Thyroid gland (tissue), 4 donors: Measurements from ENCODE around the gene ANKRD27. TPM values are rescaled to one million over a fixed set of nuclear protein-coding genes. Genes with fewer than 3 reads are reported as not detected.

Experiments used
- DNase-seq, 2 donors: peaks; one replicate each; pipeline ENCODE4 v3.0.0-alpha.2; 2019
- H3K27ac ChIP-seq, 3 donors: fragments of 200-600 bp; sonication (generic); 1 replicate in 2 of 3; 2 replicates in 1 of 3; pipeline ENCODE4 v1.5.1; 2016 to 2019; ENCODE audit warnings: mild to moderate bottlenecking in 1 of 3, moderate library complexity in 1 of 3
- H3K27me3 ChIP-seq: fragments of 200-600 bp; sonication (generic); one replicate; pipeline ENCODE4 v1.5.1; 2019
- H3K36me3 ChIP-seq, 2 donors: fragments of 200-600 bp; sonication (generic); one replicate each; pipeline ENCODE4 v1.5.1; 2016 to 2019
- H3K4me1 ChIP-seq, 2 donors: fragments of 200-600 bp; sonication (generic); one replicate each; pipeline ENCODE4 v1.5.1; 2017 to 2019
- H3K4me3 ChIP-seq, 3 donors: fragments of 200-600 bp; sonication (generic); replicated peaks in 1 of 3; 1 replicate in 2 of 3; 2 replicates in 1 of 3; pipeline ENCODE4 v1.5.1; 2016; ENCODE audit warnings: mild to moderate bottlenecking in 1 of 3
- H3K9me3 ChIP-seq: fragments of 200-600 bp; sonication (generic); one replicate; pipeline ENCODE4 v1.5.1; 2017
- POLR2A ChIP-seq, 2 donors: fragments of 450-650 bp; IDR thresholded peaks; one replicate each; pipeline ENCODE4 v1.6.1; 2017; ENCODE audit warnings: antibody characterized with exemption in 2 of 2, mild to moderate bottlenecking in 2 of 2, moderate library complexity in 1 of 2
- WGBS, 2 donors: methylation state at CpG; one replicate each; pipeline ENCODE4 v1.1.5; 2017; 5-methylcytosine and 5-hydroxymethylcytosine counted together
- intact Hi-C: fragments of 100-400 bp; cut with DNase I; formaldehyde crosslinking; loops from one replicate; pipeline ENCODE4 v1.15.1; 2023
- total RNA-seq, 4 donors: library from RNA; depleted of rRNA; stranded (reverse); fragments of >200 nt; gene quantifications; one replicate each; pipeline ENCODE4 v1.2.3, GENCODE V29; 2016
- TF ChIP-seq, protein P1 (sequence below), 6 experiments: fragments of 200-600 bp in 3 of 6; fragments of 450-650 bp in 3 of 6; sonication (generic) in 3 of 6; IDR thresholded peaks; one replicate each; pipeline ENCODE4 v1.5.1; 2016 to 2019; ENCODE audit warnings: antibody characterized with exemption in 6 of 6, mild to moderate bottlenecking in 2 of 6, inconsistent platforms in 1 of 6, moderate library complexity in 1 of 6

The ANKRD27 gene
- 10 to 100 TPM; 29.7 to 64.8 (median 48.7) TPM for total RNA-seq

DNA sequence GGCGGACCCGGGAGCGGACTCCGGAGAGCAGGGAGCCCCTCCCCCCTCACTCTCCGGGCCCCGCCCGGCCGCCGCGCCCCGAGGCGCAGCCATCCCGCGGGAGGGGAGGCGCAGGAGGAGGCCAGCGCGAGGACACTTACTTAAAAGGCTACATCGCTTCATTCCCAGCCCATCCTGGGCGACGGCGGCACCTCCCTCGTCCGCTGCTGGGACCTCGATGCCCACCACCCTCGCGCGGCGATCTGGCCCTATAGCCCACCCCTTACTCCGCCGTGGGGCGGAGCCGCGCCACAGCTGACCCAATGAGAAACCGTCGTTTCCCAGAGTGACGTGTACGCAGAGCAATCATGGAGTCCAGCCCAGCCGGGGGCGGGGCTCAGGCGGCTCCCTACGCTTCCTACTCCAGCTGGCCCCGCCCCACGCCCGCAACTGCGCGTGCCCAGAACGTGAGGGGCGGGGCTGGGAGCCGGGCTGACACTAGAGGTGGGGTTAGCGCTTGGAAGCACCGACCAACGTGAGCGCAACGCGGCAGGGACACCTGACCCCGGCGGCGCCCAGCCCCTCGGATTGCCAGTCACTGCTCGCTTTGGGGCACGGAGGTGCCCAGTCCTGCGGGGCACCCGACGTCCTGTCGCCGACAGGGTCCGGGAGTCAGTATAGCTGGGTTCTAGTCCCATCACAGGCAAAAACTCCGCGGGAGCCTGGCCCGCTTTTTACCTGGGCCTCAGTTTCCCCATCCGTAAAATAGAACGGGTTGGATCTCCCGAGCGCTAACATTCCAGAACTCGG is at the start of gene ANKRD27:
TSS of gene ANKRD27 (minus strand) at position 250 of the 789 bp plus-strand sequence. CDS start 16,165 bp downstream, outside the sequence.
- intact Hi-C loops: loop anchor here (10.0 kb wide), 1 partner anchor 90 kb away; the partner anchor contains the start of gene PDCD5
- peak in 1 of 2 donors; percentile 83 for TF ChIP-seq POLR2A (IDR thresholded peaks at IDR 0.05)
- TF ChIP-seq, protein P1, sequence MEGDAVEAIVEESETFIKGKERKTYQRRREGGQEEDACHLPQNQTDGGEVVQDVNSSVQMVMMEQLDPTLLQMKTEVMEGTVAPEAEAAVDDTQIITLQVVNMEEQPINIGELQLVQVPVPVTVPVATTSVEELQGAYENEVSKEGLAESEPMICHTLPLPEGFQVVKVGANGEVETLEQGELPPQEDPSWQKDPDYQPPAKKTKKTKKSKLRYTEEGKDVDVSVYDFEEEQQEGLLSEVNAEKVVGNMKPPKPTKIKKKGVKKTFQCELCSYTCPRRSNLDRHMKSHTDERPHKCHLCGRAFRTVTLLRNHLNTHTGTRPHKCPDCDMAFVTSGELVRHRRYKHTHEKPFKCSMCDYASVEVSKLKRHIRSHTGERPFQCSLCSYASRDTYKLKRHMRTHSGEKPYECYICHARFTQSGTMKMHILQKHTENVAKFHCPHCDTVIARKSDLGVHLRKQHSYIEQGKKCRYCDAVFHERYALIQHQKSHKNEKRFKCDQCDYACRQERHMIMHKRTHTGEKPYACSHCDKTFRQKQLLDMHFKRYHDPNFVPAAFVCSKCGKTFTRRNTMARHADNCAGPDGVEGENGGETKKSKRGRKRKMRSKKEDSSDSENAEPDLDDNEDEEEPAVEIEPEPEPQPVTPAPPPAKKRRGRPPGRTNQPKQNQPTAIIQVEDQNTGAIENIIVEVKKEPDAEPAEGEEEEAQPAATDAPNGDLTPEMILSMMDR (IDR thresholded peaks at IDR 0.05): peak in 1 of 6 experiments; percentile 20
- Histone ChIP-seq H3K36me3 (no peaks in the 10 kb centered on the region), H3K27me3 (no peaks in the 10 kb centered on the region), H3K27ac (peak within 1 kb of the TSS; percentile 40 to 82 (median 63)), H3K4me1 (peaks cover 21 to 24% of the 10 kb centered on the region in 2 donors), H3K4me3 (peak within 1 kb of the TSS; percentile 58 to 99 (median 98)), H3K9me3 (no peaks in the 10 kb centered on the region)
- 0 to 1% methylated on average over 10 of the region's 75 CpGs for WGBS, 2 donors
- peak; percentile 98 to 99 for DNase-seq

DNA sequence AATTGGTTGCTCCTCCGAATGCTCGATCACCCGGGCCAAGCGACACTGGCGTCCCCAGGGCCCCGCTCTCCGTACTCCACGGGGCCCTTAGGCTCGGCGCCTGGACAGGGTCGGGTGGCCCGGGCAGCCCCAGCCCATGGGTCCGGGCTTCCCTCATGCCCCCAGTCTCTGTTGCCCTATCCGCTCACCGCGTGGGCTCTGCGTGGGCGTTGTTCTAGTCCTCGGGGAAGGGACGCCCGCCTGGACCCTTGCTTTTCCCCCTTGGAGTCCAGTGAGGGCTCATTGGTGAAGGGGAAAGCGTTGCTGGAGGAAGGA is 45.9 kb upstream of the ANKRD27 start:
- no peaks in the 10 kb centered on the region for H3K27me3 ChIP-seq
- WGBS, 2 donors: 95 to 96% methylated on average over 20 to 22 of the region's 22 CpGs
- H3K4me3 ChIP-seq: no peak overlapping the region
- H3K4me1 ChIP-seq: no peaks in the 10 kb centered on the region
- TF ChIP-seq, protein P1 (IDR thresholded peaks at IDR 0.05): no peak
- no peak for TF ChIP-seq POLR2A (IDR thresholded peaks at IDR 0.05)
- H3K27ac ChIP-seq: no peak overlapping the region
- intact Hi-C loops: no loop called here
- H3K9me3 ChIP-seq: no peaks in the 10 kb centered on the region
- H3K36me3 ChIP-seq: no peaks in the 10 kb centered on the region
- no peak for DNase-seq

DNA sequence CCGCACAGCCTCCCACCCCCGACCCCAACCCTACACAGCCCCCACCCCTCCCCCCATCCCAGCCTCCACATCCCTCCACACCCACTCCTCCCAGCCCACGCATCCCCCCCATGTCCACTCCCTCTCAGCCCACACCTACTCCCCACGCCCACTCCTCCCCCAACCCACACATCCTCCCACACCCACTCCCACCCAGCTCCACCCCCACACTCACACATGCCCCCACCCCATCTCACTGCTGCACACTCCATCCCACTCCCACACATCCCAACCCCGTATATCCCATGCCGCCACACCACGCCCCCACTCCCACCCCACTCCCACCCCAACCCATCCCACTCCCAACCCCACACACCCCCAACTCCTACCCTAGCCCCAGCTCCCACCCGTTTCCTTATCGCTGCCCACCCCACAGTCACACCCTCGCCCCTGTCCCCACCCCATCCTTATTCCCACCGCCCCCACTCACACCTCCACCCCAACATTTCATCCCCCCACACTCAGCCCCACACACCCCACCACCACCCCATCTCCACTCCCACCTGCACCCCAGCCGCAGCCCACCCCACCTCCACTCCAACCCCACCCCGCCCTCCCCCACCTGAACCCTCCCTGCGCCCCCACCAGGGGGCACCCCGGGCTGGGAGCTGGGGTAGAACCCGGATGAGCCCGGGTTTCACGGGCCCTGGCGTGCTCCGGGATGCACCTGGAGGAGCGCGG is 45.4 kb upstream of the ANKRD27 start:
- H3K27me3 ChIP-seq: no peaks in the 10 kb centered on the region
- no peak overlapping the region for H3K4me3 ChIP-seq
- WGBS, 2 donors: 94 to 96% methylated on average over 8 to 11 of the region's 22 CpGs
- no peaks in the 10 kb centered on the region for H3K9me3 ChIP-seq
- H3K4me1 ChIP-seq: no peaks in the 10 kb centered on the region
- no peak for DNase-seq
- no peak overlapping the region for H3K27ac ChIP-seq
- intact Hi-C loops: no loop called here
- TF ChIP-seq, protein P1 (IDR thresholded peaks at IDR 0.05): no peak
- TF ChIP-seq POLR2A (IDR thresholded peaks at IDR 0.05): no peak
- H3K36me3 ChIP-seq: no peaks in the 10 kb centered on the region

DNA sequence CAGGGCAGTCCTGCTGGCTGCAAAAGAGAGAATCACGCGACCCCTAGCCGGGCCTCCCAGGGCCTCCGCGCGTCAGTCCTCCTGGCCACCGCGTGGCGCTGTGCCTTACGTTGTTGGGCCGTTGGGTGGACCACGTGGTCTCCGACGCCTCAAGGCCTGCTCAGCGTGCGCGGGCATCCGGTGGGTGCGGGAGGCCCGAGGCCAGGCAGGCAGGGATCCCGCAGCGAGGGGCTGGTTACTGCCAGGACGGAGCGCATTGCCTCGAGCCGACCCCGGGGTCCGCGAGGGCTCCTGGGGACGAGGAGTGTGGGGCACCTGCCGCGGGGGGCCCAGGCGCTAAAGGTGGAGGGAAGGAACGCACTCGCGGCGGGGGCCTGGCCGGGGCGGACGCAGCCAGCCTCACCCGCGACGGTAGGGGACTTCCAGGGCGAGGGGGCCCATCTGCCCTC is 44.7 kb upstream of the ANKRD27 start, which contains the start of gene TDRD12:
TSS of gene TDRD12 (plus strand) at position 157 of the 449 bp plus-strand sequence. CDS start 306 bp downstream, outside the sequence.
- Histone ChIP-seq H3K27me3 (no peaks in the 10 kb centered on the region), H3K27ac (no peak within 1 kb of the TSS), H3K4me1 (no peaks in the 10 kb centered on the region), H3K4me3 (no peak within 1 kb of the TSS), H3K9me3 (no peaks in the 10 kb centered on the region), H3K36me3 (no peaks in the 10 kb centered on the region)
- TF ChIP-seq, protein P1 (IDR thresholded peaks at IDR 0.05): no peak
- intact Hi-C loops: no loop called here
- WGBS, 2 donors: 96% methylated on average over 8 to 44 of the region's 44 CpGs
- no peak for DNase-seq
